ENCODE results near the gene KCNE5. TPM values are rescaled to one million over a fixed set of nuclear protein-coding genes. Genes with fewer than 3 reads are reported as not detected.

Gene KCNE5
- polyA plus RNA-seq, 1 donor (not counting 4 experiments of a cell fraction or from before 2014, with no cell fraction given): 0.46 TPM

DNA sequence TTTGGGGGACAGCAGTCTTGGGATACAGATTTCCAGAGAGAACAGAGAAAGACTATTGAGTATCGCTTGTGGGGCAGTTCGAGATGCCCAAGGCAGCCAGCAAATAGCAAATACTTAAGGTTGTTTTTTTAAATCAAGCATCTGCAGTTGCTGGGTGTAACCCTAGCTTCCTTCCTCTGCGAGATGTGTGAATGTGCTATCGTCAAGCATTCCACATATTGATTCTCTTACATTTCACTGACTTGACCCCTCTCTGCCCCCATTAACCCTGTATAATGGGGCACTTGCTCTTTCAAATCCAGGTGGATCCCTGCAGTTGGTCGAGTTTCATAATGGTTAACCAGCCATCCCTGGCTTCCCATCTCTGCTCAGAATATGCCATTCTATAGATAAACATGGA, 23.5 kb downstream of the KCNE5 start:
- FAIRE-seq: no peak
- H2AFZ ChIP-seq (ENCODE audit: control insufficient read depth, low read length): no peak overlapping the region
- TF ChIP-seq CTCF (optimal IDR thresholded peaks at IDR 0.05 in 1 of 3, IDR thresholded peaks at IDR 0.05 in 1 of 3, conservative IDR thresholded peaks at IDR 0.05 in 1 of 3; ENCODE audit: extremely low read depth in 1 of 3, insufficient read depth in 2 of 3, low read length in 3 of 3) (no peak), EZH2 (IDR thresholded peaks at IDR 0.05; ENCODE audit: low read length) (no peak)

DNA sequence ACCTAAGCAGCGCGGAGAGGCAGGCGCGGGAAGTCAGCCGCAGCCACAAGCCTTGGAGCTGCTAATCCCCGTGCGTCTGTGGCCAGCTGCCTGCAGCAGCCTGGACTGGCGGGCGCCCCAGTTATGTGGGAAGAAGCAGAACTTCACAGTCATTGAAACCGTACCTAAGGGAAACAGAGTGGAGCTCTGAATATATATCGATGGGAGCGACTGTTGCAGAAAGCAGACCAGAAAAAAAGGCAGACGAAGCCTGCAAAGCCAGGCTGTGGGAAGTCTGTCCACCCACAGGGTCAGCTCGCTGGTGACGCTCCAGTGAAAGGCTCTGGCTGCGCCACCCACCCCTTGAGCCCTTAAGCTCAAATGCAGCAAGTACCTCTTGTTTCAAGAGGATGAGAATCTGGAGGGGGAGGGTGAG, 24.7 kb downstream of the KCNE5 start:
- dilution Hi-C loops (cut with MboI; ENCODE audit: extremely low pct_ligation_motif_present, low sequenced_read_pairs): no loop called here
- FAIRE-seq: no peak
- DNase-seq (ENCODE audit: low read depth, low spot score): no peak
- Histone ChIP-seq H3K4me3 (ENCODE audit: control insufficient read depth in 2 of 3, extremely low read depth in 1 of 3, insufficient read depth in 2 of 3, low read depth in 1 of 3, low read length in 3 of 3) (no peak overlapping the region), H3K36me3 (ENCODE audit: control insufficient read depth in 2 of 2, extremely low read depth in 1 of 2, insufficient read depth in 2 of 2, low read length in 2 of 2) (no peaks in the 10 kb centered on the region), H3K79me2 (ENCODE audit: control insufficient read depth, insufficient read depth, low read length) (no peaks in the 10 kb centered on the region), H3K9me1 (ENCODE audit: control insufficient read depth, extremely low read depth, insufficient read depth, low read length) (no peaks in the 10 kb centered on the region), H3K9ac (ENCODE audit: control insufficient read depth, extremely low read depth, insufficient read depth, low read length) (no peak overlapping the region), H2AFZ (ENCODE audit: control insufficient read depth, low read length) (no peak overlapping the region), H3K4me1 (ENCODE audit: control insufficient read depth, extremely low read depth, insufficient read depth, low read length) (no peaks in the 10 kb centered on the region), H3K27me3 (ENCODE audit: control insufficient read depth, extremely low read depth, insufficient read depth, low read length) (peaks cover 27% of the 10 kb centered on the region), H3K9me3 (ENCODE audit: control insufficient read depth, low read depth, low read length) (no peaks in the 10 kb centered on the region), H4K20me1 (ENCODE audit: control insufficient read depth, extremely low read depth, insufficient read depth, low read length) (no peaks in the 10 kb centered on the region), H3K27ac (ENCODE audit: control insufficient read depth, insufficient read depth, low read length) (no peak overlapping the region), H3K4me2 (ENCODE audit: control insufficient read depth, extremely low read depth, insufficient read depth, low read depth, low read length) (no peak overlapping the region)
- no peak for TF ChIP-seq CTCF (optimal IDR thresholded peaks at IDR 0.05 in 1 of 3, IDR thresholded peaks at IDR 0.05 in 1 of 3, conservative IDR thresholded peaks at IDR 0.05 in 1 of 3; ENCODE audit: extremely low read depth in 1 of 3, insufficient read depth in 2 of 3, low read length in 3 of 3)
- TF ChIP-seq EZH2 (IDR thresholded peaks at IDR 0.05; ENCODE audit: low read length): no peak

More for the DNA sequence above, 23.5 kb downstream of the KCNE5 start:
- H3K27ac ChIP-seq (ENCODE audit: control insufficient read depth, insufficient read depth, low read length): no peak overlapping the region
- H3K27me3 ChIP-seq (ENCODE audit: control insufficient read depth, extremely low read depth, insufficient read depth, low read length): peaks cover 27% of the 10 kb centered on the region
- no peaks in the 10 kb centered on the region for H4K20me1 ChIP-seq (ENCODE audit: control insufficient read depth, extremely low read depth, insufficient read depth, low read length)
- no peaks in the 10 kb centered on the region for H3K9me1 ChIP-seq (ENCODE audit: control insufficient read depth, extremely low read depth, insufficient read depth, low read length)
- DNase-seq (ENCODE audit: low read depth, low spot score): no peak
- H3K9me3 ChIP-seq (ENCODE audit: control insufficient read depth, low read depth, low read length): no peaks in the 10 kb centered on the region
- no peaks in the 10 kb centered on the region for H3K36me3 ChIP-seq (ENCODE audit: control insufficient read depth in 2 of 2, extremely low read depth in 1 of 2, insufficient read depth in 2 of 2, low read length in 2 of 2)
- H3K4me3 ChIP-seq (ENCODE audit: control insufficient read depth in 2 of 3, extremely low read depth in 1 of 3, insufficient read depth in 2 of 3, low read depth in 1 of 3, low read length in 3 of 3): no peak overlapping the region
- no peaks in the 10 kb centered on the region for H3K79me2 ChIP-seq (ENCODE audit: control insufficient read depth, insufficient read depth, low read length)
- no peak overlapping the region for H3K9ac ChIP-seq (ENCODE audit: control insufficient read depth, extremely low read depth, insufficient read depth, low read length)
- dilution Hi-C loops (cut with MboI; ENCODE audit: extremely low pct_ligation_motif_present, low sequenced_read_pairs): no loop called here
- no peaks in the 10 kb centered on the region for H3K4me1 ChIP-seq (ENCODE audit: control insufficient read depth, extremely low read depth, insufficient read depth, low read length)
- no peak overlapping the region for H3K4me2 ChIP-seq (ENCODE audit: control insufficient read depth, extremely low read depth, insufficient read depth, low read depth, low read length)
